ENCODE data around the gene KIAA0319L. TPM values are rescaled to one million over a fixed set of nuclear protein-coding genes. Genes with fewer than 3 reads are reported as not detected.

Gene KIAA0319L
- total and polyA plus RNA-seq, 4 donors: 27.0 to 107 (median 27.9) TPM

DNA sequence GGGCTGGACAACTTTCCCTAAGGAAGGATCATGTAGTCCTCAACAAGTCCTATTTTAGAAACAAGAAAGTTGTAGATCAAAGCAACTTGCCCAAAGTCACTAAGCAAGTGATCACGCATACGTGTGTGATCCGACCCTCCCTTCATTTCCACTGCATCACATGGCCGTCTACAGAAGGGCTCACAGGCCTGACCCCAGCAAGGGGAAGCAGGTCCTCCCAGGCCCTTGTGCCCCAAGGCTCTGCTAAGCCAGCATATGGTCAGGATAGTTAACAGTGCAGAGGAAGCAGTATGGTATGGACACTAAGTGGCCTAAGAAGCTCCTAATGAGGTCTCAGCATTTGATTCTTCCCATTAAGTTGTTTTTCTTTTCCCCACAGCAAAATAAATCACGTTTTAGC is 40.7 kb upstream of the KIAA0319L start:
- WGBS: 92% methylated on average over 5 of the region's 5 CpGs

DNA sequence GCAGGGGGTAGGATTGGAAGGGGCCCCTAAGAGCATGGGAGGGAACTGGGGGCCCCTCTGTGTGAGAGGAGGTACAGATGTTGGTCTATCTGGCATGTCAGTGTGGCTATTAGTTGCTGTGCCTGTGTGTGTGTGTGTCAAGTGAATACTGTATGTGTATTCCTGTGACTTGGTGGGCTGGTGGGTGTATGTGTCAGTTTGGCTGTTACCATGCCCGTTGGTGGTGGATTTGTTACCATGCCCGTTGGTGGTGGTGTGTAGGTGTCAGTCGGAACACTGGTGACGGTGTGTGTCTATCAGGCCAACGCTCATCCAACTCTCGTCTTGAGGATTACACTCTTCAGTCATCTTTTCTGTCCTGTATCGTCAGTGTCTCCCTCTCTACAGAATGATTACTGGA is 38.5 kb upstream of the KIAA0319L start:
- no peaks in the 10 kb centered on the region for H3K27me3 ChIP-seq (ENCODE audit: control insufficient read depth in 4 of 4, insufficient read depth in 4 of 4, low read length in 3 of 4)
- WGBS: 94% methylated on average over 7 of the region's 7 CpGs
- TF ChIP-seq SP1 (IDR thresholded peaks at IDR 0.05): no peak
- no peak for TF ChIP-seq HNF4G (IDR thresholded peaks at IDR 0.05)
- TF ChIP-seq, protein P1, sequence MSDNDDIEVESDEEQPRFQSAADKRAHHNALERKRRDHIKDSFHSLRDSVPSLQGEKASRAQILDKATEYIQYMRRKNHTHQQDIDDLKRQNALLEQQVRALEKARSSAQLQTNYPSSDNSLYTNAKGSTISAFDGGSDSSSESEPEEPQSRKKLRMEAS (IDR thresholded peaks at IDR 0.05): no peak
- TF ChIP-seq, protein P2, sequence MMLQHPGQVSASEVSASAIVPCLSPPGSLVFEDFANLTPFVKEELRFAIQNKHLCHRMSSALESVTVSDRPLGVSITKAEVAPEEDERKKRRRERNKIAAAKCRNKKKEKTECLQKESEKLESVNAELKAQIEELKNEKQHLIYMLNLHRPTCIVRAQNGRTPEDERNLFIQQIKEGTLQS (IDR thresholded peaks at IDR 0.05): no peak
- TF ChIP-seq GABPA (IDR thresholded peaks at IDR 0.05 in 1 of 2, conservative IDR thresholded peaks at IDR 0.05 in 1 of 2): no peak
- no peak for TF ChIP-seq RXRA (IDR thresholded peaks at IDR 0.05)
- TF ChIP-seq, protein P3, sequence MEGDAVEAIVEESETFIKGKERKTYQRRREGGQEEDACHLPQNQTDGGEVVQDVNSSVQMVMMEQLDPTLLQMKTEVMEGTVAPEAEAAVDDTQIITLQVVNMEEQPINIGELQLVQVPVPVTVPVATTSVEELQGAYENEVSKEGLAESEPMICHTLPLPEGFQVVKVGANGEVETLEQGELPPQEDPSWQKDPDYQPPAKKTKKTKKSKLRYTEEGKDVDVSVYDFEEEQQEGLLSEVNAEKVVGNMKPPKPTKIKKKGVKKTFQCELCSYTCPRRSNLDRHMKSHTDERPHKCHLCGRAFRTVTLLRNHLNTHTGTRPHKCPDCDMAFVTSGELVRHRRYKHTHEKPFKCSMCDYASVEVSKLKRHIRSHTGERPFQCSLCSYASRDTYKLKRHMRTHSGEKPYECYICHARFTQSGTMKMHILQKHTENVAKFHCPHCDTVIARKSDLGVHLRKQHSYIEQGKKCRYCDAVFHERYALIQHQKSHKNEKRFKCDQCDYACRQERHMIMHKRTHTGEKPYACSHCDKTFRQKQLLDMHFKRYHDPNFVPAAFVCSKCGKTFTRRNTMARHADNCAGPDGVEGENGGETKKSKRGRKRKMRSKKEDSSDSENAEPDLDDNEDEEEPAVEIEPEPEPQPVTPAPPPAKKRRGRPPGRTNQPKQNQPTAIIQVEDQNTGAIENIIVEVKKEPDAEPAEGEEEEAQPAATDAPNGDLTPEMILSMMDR (IDR thresholded peaks at IDR 0.05; ENCODE audit: low read depth, low read length, missing input control): no peak
- TF ChIP-seq YY1 (IDR thresholded peaks at IDR 0.05): no peak
- no peak for TF ChIP-seq JUND (IDR thresholded peaks at IDR 0.05)
- H3K27ac ChIP-seq (ENCODE audit: low read depth in 1 of 2, low read length in 2 of 2): no peak overlapping the region
- H3K9me3 ChIP-seq (ENCODE audit: control insufficient read depth in 4 of 4, low read length in 3 of 4): no peaks in the 10 kb centered on the region
- H3K4me1 ChIP-seq (ENCODE audit: control insufficient read depth in 4 of 4, insufficient read depth in 4 of 4, low read length in 3 of 4): no peaks in the 10 kb centered on the region
- no peak overlapping the region for H3K4me3 ChIP-seq (ENCODE audit: low read depth in 1 of 3, low read length in 3 of 3)
- DNase-seq (ENCODE audit: low spot score): no peak
- no peak overlapping the region for H3K9ac ChIP-seq (ENCODE audit: low read depth in 1 of 2, low read length in 2 of 2)
- H3K36me3 ChIP-seq (ENCODE audit: control insufficient read depth in 4 of 4, insufficient read depth in 3 of 4, low read depth in 1 of 4, low read length in 3 of 4): peaks cover 0 to 11% (median 2%) of the 10 kb centered on the region in 4 donors

More for the DNA sequence above, 40.7 kb upstream of the KIAA0319L start:
- peaks cover 11 to 24% (median 14%) of the 10 kb centered on the region in 4 donors for H3K36me3 ChIP-seq (ENCODE audit: control insufficient read depth in 4 of 4, insufficient read depth in 3 of 4, low read depth in 1 of 4, low read length in 3 of 4)
- H3K27me3 ChIP-seq (ENCODE audit: control insufficient read depth in 4 of 4, insufficient read depth in 4 of 4, low read length in 3 of 4): no peaks in the 10 kb centered on the region
- no peak overlapping the region for H3K27ac ChIP-seq (ENCODE audit: low read depth in 1 of 2, low read length in 2 of 2)
- TF ChIP-seq FOXA1 (IDR thresholded peaks at IDR 0.05): no peak
- no peak for TF ChIP-seq YY1 (IDR thresholded peaks at IDR 0.05)
- no peak for DNase-seq (ENCODE audit: low spot score)
- H3K9me3 ChIP-seq (ENCODE audit: control insufficient read depth in 4 of 4, low read length in 3 of 4): no peaks in the 10 kb centered on the region
- no peaks in the 10 kb centered on the region for H3K4me1 ChIP-seq (ENCODE audit: control insufficient read depth in 4 of 4, insufficient read depth in 4 of 4, low read length in 3 of 4)
- no peak overlapping the region for H3K4me3 ChIP-seq (ENCODE audit: low read depth in 1 of 3, low read length in 3 of 3)
- no peak overlapping the region for H3K9ac ChIP-seq (ENCODE audit: low read depth in 1 of 2, low read length in 2 of 2)

DNA sequence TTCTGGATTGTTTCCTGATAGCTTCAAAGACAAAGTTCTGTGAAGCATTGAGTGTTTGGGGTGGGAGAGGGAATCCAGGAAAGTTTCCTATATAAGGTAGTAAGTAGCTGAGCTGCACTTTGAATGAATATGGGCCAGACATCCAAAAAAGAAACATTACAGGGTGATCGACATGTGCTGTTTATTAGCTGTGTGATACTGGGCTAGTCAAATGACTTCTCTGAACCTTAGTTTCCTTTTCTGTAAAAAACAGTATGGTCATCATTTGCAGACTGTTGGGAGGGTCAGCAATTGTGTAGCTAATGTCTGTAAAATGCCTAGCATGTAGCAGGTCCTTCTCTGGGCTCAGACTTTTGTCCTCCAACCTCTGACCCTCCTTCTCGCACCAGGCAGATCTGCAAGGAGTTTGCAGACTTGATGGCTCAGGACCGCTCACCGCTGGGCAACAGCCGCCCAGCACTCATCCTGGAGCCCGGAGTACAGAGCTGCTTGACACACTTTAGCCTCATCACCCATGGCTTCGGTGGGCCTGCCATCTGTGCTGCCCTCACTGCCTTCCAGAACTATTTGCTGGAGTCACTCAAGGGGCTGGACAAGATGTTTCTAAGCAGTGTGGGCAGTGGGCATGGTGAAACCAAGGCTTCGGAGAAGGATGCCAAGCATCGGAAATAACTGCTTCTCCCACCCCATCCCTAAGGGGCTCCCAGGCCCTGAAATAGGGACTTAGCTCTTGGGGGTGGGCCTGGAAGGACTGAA is 37.0 kb upstream of the KIAA0319L start:
- Histone ChIP-seq H3K4me1 (ENCODE audit: control insufficient read depth in 4 of 4, insufficient read depth in 4 of 4, low read length in 3 of 4) (no peaks in the 10 kb centered on the region), H3K9me3 (ENCODE audit: control insufficient read depth in 4 of 4, low read length in 3 of 4) (no peaks in the 10 kb centered on the region), H3K27ac (ENCODE audit: low read depth in 1 of 2, low read length in 2 of 2) (no peak overlapping the region), H3K27me3 (ENCODE audit: control insufficient read depth in 4 of 4, insufficient read depth in 4 of 4, low read length in 3 of 4) (no peaks in the 10 kb centered on the region), H3K36me3 (ENCODE audit: control insufficient read depth in 4 of 4, insufficient read depth in 3 of 4, low read depth in 1 of 4, low read length in 3 of 4) (peaks cover 0 to 1% (median under 1%) of the 10 kb centered on the region in 4 donors), H3K9ac (ENCODE audit: low read depth in 1 of 2, low read length in 2 of 2) (no peak overlapping the region), H3K4me3 (ENCODE audit: low read depth in 1 of 3, low read length in 3 of 3) (no peak overlapping the region)
- WGBS: 95% methylated on average over 9 of the region's 9 CpGs
- DNase-seq (ENCODE audit: low spot score): no peak
- TF ChIP-seq NR2F2 (IDR thresholded peaks at IDR 0.05) (no peak), SP1 (IDR thresholded peaks at IDR 0.05) (no peak), TAF1 (conservative IDR thresholded peaks at IDR 0.05) (no peak), FOXA2 (IDR thresholded peaks at IDR 0.05) (no peak), JUND (IDR thresholded peaks at IDR 0.05) (no peak), FOXA1 (IDR thresholded peaks at IDR 0.05) (no peak)
- TF ChIP-seq, protein P4, sequence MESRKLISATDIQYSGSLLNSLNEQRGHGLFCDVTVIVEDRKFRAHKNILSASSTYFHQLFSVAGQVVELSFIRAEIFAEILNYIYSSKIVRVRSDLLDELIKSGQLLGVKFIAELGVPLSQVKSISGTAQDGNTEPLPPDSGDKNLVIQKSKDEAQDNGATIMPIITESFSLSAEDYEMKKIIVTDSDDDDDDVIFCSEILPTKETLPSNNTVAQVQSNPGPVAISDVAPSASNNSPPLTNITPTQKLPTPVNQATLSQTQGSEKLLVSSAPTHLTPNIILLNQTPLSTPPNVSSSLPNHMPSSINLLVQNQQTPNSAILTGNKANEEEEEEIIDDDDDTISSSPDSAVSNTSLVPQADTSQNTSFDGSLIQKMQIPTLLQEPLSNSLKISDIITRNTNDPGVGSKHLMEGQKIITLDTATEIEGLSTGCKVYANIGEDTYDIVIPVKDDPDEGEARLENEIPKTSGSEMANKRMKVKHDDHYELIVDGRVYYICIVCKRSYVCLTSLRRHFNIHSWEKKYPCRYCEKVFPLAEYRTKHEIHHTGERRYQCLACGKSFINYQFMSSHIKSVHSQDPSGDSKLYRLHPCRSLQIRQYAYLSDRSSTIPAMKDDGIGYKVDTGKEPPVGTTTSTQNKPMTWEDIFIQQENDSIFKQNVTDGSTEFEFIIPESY (IDR thresholded peaks at IDR 0.05): no peak
- TF ChIP-seq, protein P1 (IDR thresholded peaks at IDR 0.05): no peak
- TF ChIP-seq, protein P3 (IDR thresholded peaks at IDR 0.05; ENCODE audit: low read depth, low read length, missing input control): no peak
- TF ChIP-seq, protein P5, sequence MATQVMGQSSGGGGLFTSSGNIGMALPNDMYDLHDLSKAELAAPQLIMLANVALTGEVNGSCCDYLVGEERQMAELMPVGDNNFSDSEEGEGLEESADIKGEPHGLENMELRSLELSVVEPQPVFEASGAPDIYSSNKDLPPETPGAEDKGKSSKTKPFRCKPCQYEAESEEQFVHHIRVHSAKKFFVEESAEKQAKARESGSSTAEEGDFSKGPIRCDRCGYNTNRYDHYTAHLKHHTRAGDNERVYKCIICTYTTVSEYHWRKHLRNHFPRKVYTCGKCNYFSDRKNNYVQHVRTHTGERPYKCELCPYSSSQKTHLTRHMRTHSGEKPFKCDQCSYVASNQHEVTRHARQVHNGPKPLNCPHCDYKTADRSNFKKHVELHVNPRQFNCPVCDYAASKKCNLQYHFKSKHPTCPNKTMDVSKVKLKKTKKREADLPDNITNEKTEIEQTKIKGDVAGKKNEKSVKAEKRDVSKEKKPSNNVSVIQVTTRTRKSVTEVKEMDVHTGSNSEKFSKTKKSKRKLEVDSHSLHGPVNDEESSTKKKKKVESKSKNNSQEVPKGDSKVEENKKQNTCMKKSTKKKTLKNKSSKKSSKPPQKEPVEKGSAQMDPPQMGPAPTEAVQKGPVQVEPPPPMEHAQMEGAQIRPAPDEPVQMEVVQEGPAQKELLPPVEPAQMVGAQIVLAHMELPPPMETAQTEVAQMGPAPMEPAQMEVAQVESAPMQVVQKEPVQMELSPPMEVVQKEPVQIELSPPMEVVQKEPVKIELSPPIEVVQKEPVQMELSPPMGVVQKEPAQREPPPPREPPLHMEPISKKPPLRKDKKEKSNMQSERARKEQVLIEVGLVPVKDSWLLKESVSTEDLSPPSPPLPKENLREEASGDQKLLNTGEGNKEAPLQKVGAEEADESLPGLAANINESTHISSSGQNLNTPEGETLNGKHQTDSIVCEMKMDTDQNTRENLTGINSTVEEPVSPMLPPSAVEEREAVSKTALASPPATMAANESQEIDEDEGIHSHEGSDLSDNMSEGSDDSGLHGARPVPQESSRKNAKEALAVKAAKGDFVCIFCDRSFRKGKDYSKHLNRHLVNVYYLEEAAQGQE (IDR thresholded peaks at IDR 0.05): no peak
- TF ChIP-seq, protein P2 (IDR thresholded peaks at IDR 0.05): no peak

Data from liver (tissue), 9 donors.